ENCODE data around the gene DNAL1. TPM values are rescaled to one million over a fixed set of nuclear protein-coding genes. Genes with fewer than 3 reads are reported as not detected.

The DNAL1 gene
- polyA plus RNA-seq, 1 of the 3 experiments (the other 2 are of a cell fraction), result 2.6 TPM

GRCh38 chr14:73602994-73603393 is 41.8 kb upstream of the DNAL1 start:
- H3K4me1 ChIP-seq (ENCODE audit: control insufficient read depth in 1 of 2, insufficient read depth in 2 of 2, low read depth in 1 of 2, low read length in 1 of 2), result no peaks in the 10 kb centered on the region
- ChIA-PET CTCF (interaction anchor here (1.5 kb wide), 1 partner anchor 10 kb away, joined by 4 read pairs; the partner anchor contains the start of gene ACOT6), POLR2A (no interaction called here)
- DNase-seq, result no peak
- WGBS (ENCODE audit: low lambda C conversion rate), result 61% methylated on average over 3 of the region's 3 CpGs
- H3K4me2 ChIP-seq, result no peak overlapping the region
- no peaks in the 10 kb centered on the region for H3K79me2 ChIP-seq (ENCODE audit: insufficient read depth)
- H2AFZ ChIP-seq (ENCODE audit: low read depth), result no peak overlapping the region
- no peaks in the 10 kb centered on the region for H3F3A ChIP-seq (replicated peaks; ENCODE audit: insufficient read depth)
- H3K4me3 ChIP-seq (ENCODE audit: low read depth in 2 of 2, low read length in 1 of 2), result no peak overlapping the region
- TF ChIP-seq TEAD4 (IDR thresholded peaks at IDR 0.05; ENCODE audit: borderline replicate concordance, insufficient read depth), result no peak
- no peak for TF ChIP-seq FOXJ3 (CRISPR knock-in tag; IDR thresholded peaks at IDR 0.05)
- no peak for TF ChIP-seq POLR2AphosphoS5 (IDR thresholded peaks at IDR 0.05; ENCODE audit: low read depth, low read length)
- TF ChIP-seq SIN3A (IDR thresholded peaks at IDR 0.05; ENCODE audit: borderline replicate concordance, low read depth, low read length), result no peak
- TF ChIP-seq FOXM1 (IDR thresholded peaks at IDR 0.05; ENCODE audit: low read depth), result no peak
- TF ChIP-seq CHD2 (IDR thresholded peaks at IDR 0.05; ENCODE audit: low read length, partially characterized antibody), result no peak
- TF ChIP-seq, protein P1, sequence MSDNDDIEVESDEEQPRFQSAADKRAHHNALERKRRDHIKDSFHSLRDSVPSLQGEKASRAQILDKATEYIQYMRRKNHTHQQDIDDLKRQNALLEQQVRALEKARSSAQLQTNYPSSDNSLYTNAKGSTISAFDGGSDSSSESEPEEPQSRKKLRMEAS (IDR thresholded peaks at IDR 0.05; ENCODE audit: low read depth), result no peak
- TF ChIP-seq NRF1 (IDR thresholded peaks at IDR 0.05; ENCODE audit: low read depth, low read length), result no peak
- H3K9ac ChIP-seq, result no peak overlapping the region
- H3K9me2 ChIP-seq, result no peaks in the 10 kb centered on the region
- no peaks in the 10 kb centered on the region for H3K9me3 ChIP-seq
- no peaks in the 10 kb centered on the region for H3K36me3 ChIP-seq (replicated peaks in 1 of 2; ENCODE audit: control insufficient read depth in 1 of 2, insufficient read depth in 2 of 2, low read length in 1 of 2)
- H3K27ac ChIP-seq (ENCODE audit: low read depth in 2 of 2, low read length in 1 of 2), result no peak overlapping the region
- H4K20me1 ChIP-seq (ENCODE audit: insufficient read depth), result no peaks in the 10 kb centered on the region
- H3K27me3 ChIP-seq (ENCODE audit: insufficient read depth), result no peaks in the 10 kb centered on the region

GRCh38 chr14:73606271-73606670 is 38.5 kb upstream of the DNAL1 start:
- Histone ChIP-seq H3K36me3 (replicated peaks in 1 of 2; ENCODE audit: control insufficient read depth in 1 of 2, insufficient read depth in 2 of 2, low read length in 1 of 2) (no peaks in the 10 kb centered on the region), H3K79me2 (ENCODE audit: insufficient read depth) (no peaks in the 10 kb centered on the region), H3K4me2 (no peak overlapping the region), H3F3A (replicated peaks; ENCODE audit: insufficient read depth) (no peaks in the 10 kb centered on the region), H3K27me3 (ENCODE audit: insufficient read depth) (no peaks in the 10 kb centered on the region), H2AFZ (ENCODE audit: low read depth) (no peak overlapping the region), H3K9me2 (no peaks in the 10 kb centered on the region), H3K27ac (ENCODE audit: low read depth in 2 of 2, low read length in 1 of 2) (no peak overlapping the region), H3K9me3 (no peaks in the 10 kb centered on the region), H3K9ac (no peak overlapping the region), H4K20me1 (ENCODE audit: insufficient read depth) (no peaks in the 10 kb centered on the region), H3K4me1 (ENCODE audit: control insufficient read depth in 1 of 2, insufficient read depth in 2 of 2, low read depth in 1 of 2, low read length in 1 of 2) (no peaks in the 10 kb centered on the region), H3K4me3 (ENCODE audit: low read depth in 2 of 2, low read length in 1 of 2) (no peak overlapping the region)
- 78% methylated on average over 3 of the region's 3 CpGs for WGBS (ENCODE audit: low lambda C conversion rate)
- no peak for DNase-seq
- CTCF ChIA-PET, result interaction anchor here (0.5 kb wide), 1 partner anchor 684 kb away, joined by 4 read pairs; no protein-coding TSS in a partner anchor
- POLR2A ChIA-PET, result no interaction called here
- no peak for TF ChIP-seq ELF1 (IDR thresholded peaks at IDR 0.05)
- no peak for TF ChIP-seq TEAD4 (IDR thresholded peaks at IDR 0.05; ENCODE audit: borderline replicate concordance, insufficient read depth)
- TF ChIP-seq GABPA (IDR thresholded peaks at IDR 0.05; ENCODE audit: low read depth), result no peak
- no peak for TF ChIP-seq RXRA (IDR thresholded peaks at IDR 0.05; ENCODE audit: borderline replicate concordance, low read depth)
- TF ChIP-seq EP300 (IDR thresholded peaks at IDR 0.05; ENCODE audit: borderline replicate concordance in 1 of 2, low read depth in 1 of 2, low read length in 1 of 2), result no peak
- TF ChIP-seq NFIC (IDR thresholded peaks at IDR 0.05; ENCODE audit: borderline replicate concordance), result no peak
- TF ChIP-seq RAD21 (IDR thresholded peaks at IDR 0.05; ENCODE audit: low read length), result no peak
- TF ChIP-seq CHD2 (IDR thresholded peaks at IDR 0.05; ENCODE audit: low read length, partially characterized antibody), result no peak
- no peak for TF ChIP-seq TAF1 (IDR thresholded peaks at IDR 0.05; ENCODE audit: borderline replicate concordance, low read depth, low read length)
- TF ChIP-seq, protein P2, sequence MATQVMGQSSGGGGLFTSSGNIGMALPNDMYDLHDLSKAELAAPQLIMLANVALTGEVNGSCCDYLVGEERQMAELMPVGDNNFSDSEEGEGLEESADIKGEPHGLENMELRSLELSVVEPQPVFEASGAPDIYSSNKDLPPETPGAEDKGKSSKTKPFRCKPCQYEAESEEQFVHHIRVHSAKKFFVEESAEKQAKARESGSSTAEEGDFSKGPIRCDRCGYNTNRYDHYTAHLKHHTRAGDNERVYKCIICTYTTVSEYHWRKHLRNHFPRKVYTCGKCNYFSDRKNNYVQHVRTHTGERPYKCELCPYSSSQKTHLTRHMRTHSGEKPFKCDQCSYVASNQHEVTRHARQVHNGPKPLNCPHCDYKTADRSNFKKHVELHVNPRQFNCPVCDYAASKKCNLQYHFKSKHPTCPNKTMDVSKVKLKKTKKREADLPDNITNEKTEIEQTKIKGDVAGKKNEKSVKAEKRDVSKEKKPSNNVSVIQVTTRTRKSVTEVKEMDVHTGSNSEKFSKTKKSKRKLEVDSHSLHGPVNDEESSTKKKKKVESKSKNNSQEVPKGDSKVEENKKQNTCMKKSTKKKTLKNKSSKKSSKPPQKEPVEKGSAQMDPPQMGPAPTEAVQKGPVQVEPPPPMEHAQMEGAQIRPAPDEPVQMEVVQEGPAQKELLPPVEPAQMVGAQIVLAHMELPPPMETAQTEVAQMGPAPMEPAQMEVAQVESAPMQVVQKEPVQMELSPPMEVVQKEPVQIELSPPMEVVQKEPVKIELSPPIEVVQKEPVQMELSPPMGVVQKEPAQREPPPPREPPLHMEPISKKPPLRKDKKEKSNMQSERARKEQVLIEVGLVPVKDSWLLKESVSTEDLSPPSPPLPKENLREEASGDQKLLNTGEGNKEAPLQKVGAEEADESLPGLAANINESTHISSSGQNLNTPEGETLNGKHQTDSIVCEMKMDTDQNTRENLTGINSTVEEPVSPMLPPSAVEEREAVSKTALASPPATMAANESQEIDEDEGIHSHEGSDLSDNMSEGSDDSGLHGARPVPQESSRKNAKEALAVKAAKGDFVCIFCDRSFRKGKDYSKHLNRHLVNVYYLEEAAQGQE (IDR thresholded peaks at IDR 0.05; ENCODE audit: low read depth, low read length), result no peak
